Astrocyte (in vitro differentiated cells and primary cell): ENCODE data around the gene CABLES1.

Experiments
- CTCF ChIP-seq: IDR thresholded peaks from 2 replicates; pipeline ENCODE4 v1.5.1; 2011; ENCODE audit warnings: low read depth, mild to moderate bottlenecking, inconsistent platforms, low read length, moderate library complexity; ENCODE audit not compliant: insufficient read depth
- EZH2 ChIP-seq: IDR thresholded peaks from 2 replicates; pipeline ENCODE4 v1.6.1; 2012; ENCODE audit warnings: mild to moderate bottlenecking, low read length, inconsistent platforms; ENCODE audit not compliant: insufficient read depth

- no peak for TF ChIP-seq CTCF
- TF ChIP-seq EZH2 = no peak
Observed at GRCh38 chr18:23291456-23292205, 156.3 kb downstream of the CABLES1 start.
